ENCODE data around the gene S100A16.

The S100A16 gene

GRCh38 chr1:153609585-153609907, 3.4 kb downstream of the S100A16 start:
- DNase-seq (ENCODE audit: low read depth) = no peak
- H3K4me3 ChIP-seq (ENCODE audit: low read depth, low read length) = no peak overlapping the region
- TF ChIP-seq POLR2A (IDR thresholded peaks at IDR 0.05; ENCODE audit: extremely low read depth, insufficient read length) (no peak), CTCF (IDR thresholded peaks at IDR 0.05; ENCODE audit: low read depth, low read length) (no peak)
- TF ChIP-seq, protein P1, sequence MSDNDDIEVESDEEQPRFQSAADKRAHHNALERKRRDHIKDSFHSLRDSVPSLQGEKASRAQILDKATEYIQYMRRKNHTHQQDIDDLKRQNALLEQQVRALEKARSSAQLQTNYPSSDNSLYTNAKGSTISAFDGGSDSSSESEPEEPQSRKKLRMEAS (IDR thresholded peaks at IDR 0.05; ENCODE audit: low read depth, low read length) = no peak

- no peak overlapping the region for H3K4me3 ChIP-seq (ENCODE audit: low read depth, low read length)
- TF ChIP-seq, protein P1 (IDR thresholded peaks at IDR 0.05; ENCODE audit: low read depth, low read length) = peak; percentile 46
- TF ChIP-seq MYC (IDR thresholded peaks at IDR 0.05; ENCODE audit: low read depth, low read length) (peak; percentile 55), POLR2A (IDR thresholded peaks at IDR 0.05; ENCODE audit: extremely low read depth, insufficient read length) (no peak), CTCF (IDR thresholded peaks at IDR 0.05; ENCODE audit: low read depth, low read length) (no peak)
- DNase-seq (ENCODE audit: low read depth) = peak; percentile 82
These were observed 4.0 kb downstream of the S100A16 start for GRCh38 chr1:153608742-153609584.

DNA sequence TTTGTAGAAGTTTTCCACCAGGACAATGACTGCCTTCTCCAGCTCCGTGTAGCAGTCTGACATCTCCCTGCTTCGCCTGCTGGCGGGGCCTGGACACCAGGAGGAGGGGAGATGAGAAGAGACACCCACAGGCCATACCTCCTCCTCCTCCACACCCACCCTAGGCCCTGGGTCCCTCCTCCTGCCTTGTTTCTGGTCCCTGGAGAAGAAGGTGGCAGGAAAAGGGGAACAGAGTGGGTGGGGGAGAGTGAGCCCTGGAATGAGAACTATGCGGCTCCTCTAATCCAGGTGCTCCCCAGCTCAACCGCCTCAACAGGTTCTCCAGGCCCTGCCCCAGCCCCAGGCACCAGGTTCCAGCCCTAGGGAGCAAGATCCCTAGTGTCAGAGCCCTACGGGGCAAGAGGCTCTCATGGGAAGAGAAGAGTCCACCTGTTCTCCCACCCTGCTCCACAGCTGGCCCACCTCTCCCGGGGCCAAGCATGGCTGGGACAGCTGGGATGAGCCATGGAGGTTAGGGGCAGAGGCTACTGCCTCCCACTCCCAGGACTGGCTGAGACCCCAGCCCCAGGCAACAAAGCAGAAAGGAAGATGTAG, 4.8 kb downstream of the S100A16 start:
- peak; percentile 34 for DNase-seq (ENCODE audit: low read depth)
- no peak for TF ChIP-seq MYC (IDR thresholded peaks at IDR 0.05; ENCODE audit: low read depth, low read length)
- no peak for TF ChIP-seq CTCF (IDR thresholded peaks at IDR 0.05; ENCODE audit: low read depth, low read length)
- TF ChIP-seq, protein P1 (IDR thresholded peaks at IDR 0.05; ENCODE audit: low read depth, low read length) = no peak
- TF ChIP-seq POLR2A (IDR thresholded peaks at IDR 0.05; ENCODE audit: extremely low read depth, insufficient read length) = no peak
- H3K4me3 ChIP-seq (ENCODE audit: low read depth, low read length) = no peak overlapping the region

GRCh38 chr1:153607381-153607780, 5.6 kb downstream of the S100A16 start:
- TF ChIP-seq POLR2A (IDR thresholded peaks at IDR 0.05; ENCODE audit: extremely low read depth, insufficient read length) (no peak), CTCF (IDR thresholded peaks at IDR 0.05; ENCODE audit: low read depth, low read length) (no peak), MYC (IDR thresholded peaks at IDR 0.05; ENCODE audit: low read depth, low read length) (no peak)
- TF ChIP-seq, protein P1 (IDR thresholded peaks at IDR 0.05; ENCODE audit: low read depth, low read length) = no peak
- H3K4me3 ChIP-seq (ENCODE audit: low read depth, low read length) = no peak overlapping the region
- DNase-seq (ENCODE audit: low read depth) = no peak

- TF ChIP-seq MYC (IDR thresholded peaks at IDR 0.05; ENCODE audit: low read depth, low read length) (no peak), POLR2A (IDR thresholded peaks at IDR 0.05; ENCODE audit: extremely low read depth, insufficient read length) (no peak), CTCF (IDR thresholded peaks at IDR 0.05; ENCODE audit: low read depth, low read length) (no peak)
- TF ChIP-seq, protein P1 (IDR thresholded peaks at IDR 0.05; ENCODE audit: low read depth, low read length) = no peak
- no peak overlapping the region for H3K4me3 ChIP-seq (ENCODE audit: low read depth, low read length)
- DNase-seq (ENCODE audit: low read depth) = no peak
These were observed 6.7 kb downstream of the S100A16 start for GRCh38 chr1:153606194-153606593.
